H1 (cell line): Measurements from ENCODE around the gene PLP2. TPM values are rescaled to one million over a fixed set of nuclear protein-coding genes. Genes with fewer than 3 reads are reported as not detected.

Source experiments
- CBX5 ChIP-seq: fragments of 300-800, 300-1000 bp; sonication (generic); IDR thresholded peaks from 2 replicates; pipeline ENCODE4 v1.7.1; 2016; ENCODE audit warnings: antibody characterized with exemption, low read length, low read depth
- EP300 ChIP-seq, 2 experiments: IDR thresholded peaks; 1 replicate in 1 of 2; 2 replicates in 1 of 2; pipeline ENCODE4 v1.6.1; 2011 to 2012; ENCODE audit warnings: low read depth in 2 of 2, low read length in 2 of 2, mild to moderate bottlenecking in 2 of 2, borderline replicate concordance in 1 of 2, inconsistent platforms in 1 of 2, moderate library complexity in 1 of 2
- TEAD4 ChIP-seq: IDR thresholded peaks from 2 replicates; pipeline ENCODE4 v1.6.1; 2012; ENCODE audit warnings: low read depth, low read length, inconsistent platforms, mixed read lengths
- polyA plus RNA-seq, 7 experiments: library from polyadenylated mRNA; depleted of rRNA in 3 of 7; stranded (reverse) in 5 of 7; unstranded in 2 of 7; fragments of >200 nt in 5 of 7; fragments of 200-250 nt in 2 of 7; gene quantifications; 1 replicate in 5 of 7; 2 replicates in 1 of 7; 4 replicates in 1 of 7; pipeline versions ENCODE4 v1.2.1 to v1.2.3, GENCODE V29; 2011 to 2013; ENCODE audit warnings: missing spikeins in 2 of 7, mixed read lengths in 2 of 7
- total RNA-seq: library from RNA; stranded (reverse); fragmentation: NEBNext Ultra II Directional; extraction: Animal tissue kit (Norgen Biotek cat#: 25700); gene quantifications from 2 replicates; pipeline ENCODE4 v1.2.1, GENCODE V29; 2021
- TF ChIP-seq, protein P1 (sequence below): IDR thresholded peaks from 2 replicates; pipeline ENCODE4 v1.6.1; 2012; ENCODE audit warnings: inconsistent platforms
- TF ChIP-seq, protein P2 (sequence below): IDR thresholded peaks from 2 replicates; pipeline ENCODE4 v1.6.1; 2012; ENCODE audit warnings: low read length, inconsistent platforms
- TF ChIP-seq, protein P3 (sequence below): fragments of 300-600 bp; sonication (generic); IDR thresholded peaks from 2 replicates; pipeline ENCODE4 v1.7.1; 2012; ENCODE audit warnings: low read length, moderate library complexity, mild to moderate bottlenecking, inconsistent platforms; ENCODE audit not compliant: insufficient replicate concordance

PLP2 gene
- total and polyA plus RNA-seq, 2 of the 8 experiments (the other 6 are each of a cell fraction or from before 2014, with no cell fraction given) = 10.3 to 23.4 TPM

DNA sequence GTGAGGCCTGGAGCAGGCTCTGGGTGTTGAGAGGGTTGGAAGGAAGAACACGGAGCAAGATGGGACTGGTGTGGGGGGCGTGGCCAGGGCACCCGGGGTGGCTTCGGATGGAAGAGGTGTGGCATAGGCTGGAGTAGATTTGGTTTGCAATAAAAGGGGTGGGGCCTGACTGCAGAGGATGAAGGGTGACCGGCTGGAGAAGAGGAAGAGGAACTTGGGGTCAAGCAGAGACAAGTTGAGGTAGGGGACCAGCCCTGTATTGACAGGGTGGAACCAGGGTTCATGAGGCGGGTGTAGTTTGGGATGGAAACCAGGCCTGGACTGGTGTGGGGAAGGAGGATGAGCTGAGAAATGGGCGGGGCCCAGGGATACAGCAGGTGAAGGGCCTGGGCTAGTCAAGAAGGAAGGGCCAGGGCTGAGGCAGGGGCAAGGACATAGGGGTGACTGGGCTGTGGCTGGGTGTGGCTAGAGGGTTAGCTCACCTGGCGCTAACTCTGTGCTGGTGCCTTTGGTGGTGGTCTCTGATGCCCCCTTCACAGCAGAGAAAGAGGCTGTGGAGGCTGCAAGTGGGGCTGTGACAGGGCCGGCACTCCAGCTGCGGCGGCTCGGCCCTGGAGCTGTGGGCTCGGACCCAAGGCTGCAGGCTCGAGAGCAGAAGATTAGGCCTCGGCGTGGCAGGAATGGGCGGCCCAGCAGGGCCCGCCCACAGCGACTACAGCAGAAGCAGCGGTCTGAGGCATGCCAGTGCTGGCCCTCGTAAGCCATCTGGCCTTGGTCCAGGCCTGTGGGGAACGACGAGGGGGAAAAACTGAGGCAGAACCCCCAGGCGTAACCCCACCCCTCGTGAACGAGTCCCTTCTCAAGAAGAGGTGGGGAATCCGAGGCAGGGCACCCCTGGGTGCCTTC, 5.0 kb downstream of the PLP2 start (continued):
- TF ChIP-seq, protein P1, sequence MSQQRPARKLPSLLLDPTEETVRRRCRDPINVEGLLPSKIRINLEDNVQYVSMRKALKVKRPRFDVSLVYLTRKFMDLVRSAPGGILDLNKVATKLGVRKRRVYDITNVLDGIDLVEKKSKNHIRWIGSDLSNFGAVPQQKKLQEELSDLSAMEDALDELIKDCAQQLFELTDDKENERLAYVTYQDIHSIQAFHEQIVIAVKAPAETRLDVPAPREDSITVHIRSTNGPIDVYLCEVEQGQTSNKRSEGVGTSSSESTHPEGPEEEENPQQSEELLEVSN = no peak
- TF ChIP-seq CBX5 (no peak), TEAD4 (no peak), EP300 (IDR thresholded peaks at IDR 0.05; ENCODE audit: borderline replicate concordance in 1 of 2, low read depth in 2 of 2, low read length in 2 of 2) (no peak)
- TF ChIP-seq, protein P2, sequence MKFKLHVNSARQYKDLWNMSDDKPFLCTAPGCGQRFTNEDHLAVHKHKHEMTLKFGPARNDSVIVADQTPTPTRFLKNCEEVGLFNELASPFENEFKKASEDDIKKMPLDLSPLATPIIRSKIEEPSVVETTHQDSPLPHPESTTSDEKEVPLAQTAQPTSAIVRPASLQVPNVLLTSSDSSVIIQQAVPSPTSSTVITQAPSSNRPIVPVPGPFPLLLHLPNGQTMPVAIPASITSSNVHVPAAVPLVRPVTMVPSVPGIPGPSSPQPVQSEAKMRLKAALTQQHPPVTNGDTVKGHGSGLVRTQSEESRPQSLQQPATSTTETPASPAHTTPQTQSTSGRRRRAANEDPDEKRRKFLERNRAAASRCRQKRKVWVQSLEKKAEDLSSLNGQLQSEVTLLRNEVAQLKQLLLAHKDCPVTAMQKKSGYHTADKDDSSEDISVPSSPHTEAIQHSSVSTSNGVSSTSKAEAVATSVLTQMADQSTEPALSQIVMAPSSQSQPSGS = no peak
- TF ChIP-seq, protein P3, sequence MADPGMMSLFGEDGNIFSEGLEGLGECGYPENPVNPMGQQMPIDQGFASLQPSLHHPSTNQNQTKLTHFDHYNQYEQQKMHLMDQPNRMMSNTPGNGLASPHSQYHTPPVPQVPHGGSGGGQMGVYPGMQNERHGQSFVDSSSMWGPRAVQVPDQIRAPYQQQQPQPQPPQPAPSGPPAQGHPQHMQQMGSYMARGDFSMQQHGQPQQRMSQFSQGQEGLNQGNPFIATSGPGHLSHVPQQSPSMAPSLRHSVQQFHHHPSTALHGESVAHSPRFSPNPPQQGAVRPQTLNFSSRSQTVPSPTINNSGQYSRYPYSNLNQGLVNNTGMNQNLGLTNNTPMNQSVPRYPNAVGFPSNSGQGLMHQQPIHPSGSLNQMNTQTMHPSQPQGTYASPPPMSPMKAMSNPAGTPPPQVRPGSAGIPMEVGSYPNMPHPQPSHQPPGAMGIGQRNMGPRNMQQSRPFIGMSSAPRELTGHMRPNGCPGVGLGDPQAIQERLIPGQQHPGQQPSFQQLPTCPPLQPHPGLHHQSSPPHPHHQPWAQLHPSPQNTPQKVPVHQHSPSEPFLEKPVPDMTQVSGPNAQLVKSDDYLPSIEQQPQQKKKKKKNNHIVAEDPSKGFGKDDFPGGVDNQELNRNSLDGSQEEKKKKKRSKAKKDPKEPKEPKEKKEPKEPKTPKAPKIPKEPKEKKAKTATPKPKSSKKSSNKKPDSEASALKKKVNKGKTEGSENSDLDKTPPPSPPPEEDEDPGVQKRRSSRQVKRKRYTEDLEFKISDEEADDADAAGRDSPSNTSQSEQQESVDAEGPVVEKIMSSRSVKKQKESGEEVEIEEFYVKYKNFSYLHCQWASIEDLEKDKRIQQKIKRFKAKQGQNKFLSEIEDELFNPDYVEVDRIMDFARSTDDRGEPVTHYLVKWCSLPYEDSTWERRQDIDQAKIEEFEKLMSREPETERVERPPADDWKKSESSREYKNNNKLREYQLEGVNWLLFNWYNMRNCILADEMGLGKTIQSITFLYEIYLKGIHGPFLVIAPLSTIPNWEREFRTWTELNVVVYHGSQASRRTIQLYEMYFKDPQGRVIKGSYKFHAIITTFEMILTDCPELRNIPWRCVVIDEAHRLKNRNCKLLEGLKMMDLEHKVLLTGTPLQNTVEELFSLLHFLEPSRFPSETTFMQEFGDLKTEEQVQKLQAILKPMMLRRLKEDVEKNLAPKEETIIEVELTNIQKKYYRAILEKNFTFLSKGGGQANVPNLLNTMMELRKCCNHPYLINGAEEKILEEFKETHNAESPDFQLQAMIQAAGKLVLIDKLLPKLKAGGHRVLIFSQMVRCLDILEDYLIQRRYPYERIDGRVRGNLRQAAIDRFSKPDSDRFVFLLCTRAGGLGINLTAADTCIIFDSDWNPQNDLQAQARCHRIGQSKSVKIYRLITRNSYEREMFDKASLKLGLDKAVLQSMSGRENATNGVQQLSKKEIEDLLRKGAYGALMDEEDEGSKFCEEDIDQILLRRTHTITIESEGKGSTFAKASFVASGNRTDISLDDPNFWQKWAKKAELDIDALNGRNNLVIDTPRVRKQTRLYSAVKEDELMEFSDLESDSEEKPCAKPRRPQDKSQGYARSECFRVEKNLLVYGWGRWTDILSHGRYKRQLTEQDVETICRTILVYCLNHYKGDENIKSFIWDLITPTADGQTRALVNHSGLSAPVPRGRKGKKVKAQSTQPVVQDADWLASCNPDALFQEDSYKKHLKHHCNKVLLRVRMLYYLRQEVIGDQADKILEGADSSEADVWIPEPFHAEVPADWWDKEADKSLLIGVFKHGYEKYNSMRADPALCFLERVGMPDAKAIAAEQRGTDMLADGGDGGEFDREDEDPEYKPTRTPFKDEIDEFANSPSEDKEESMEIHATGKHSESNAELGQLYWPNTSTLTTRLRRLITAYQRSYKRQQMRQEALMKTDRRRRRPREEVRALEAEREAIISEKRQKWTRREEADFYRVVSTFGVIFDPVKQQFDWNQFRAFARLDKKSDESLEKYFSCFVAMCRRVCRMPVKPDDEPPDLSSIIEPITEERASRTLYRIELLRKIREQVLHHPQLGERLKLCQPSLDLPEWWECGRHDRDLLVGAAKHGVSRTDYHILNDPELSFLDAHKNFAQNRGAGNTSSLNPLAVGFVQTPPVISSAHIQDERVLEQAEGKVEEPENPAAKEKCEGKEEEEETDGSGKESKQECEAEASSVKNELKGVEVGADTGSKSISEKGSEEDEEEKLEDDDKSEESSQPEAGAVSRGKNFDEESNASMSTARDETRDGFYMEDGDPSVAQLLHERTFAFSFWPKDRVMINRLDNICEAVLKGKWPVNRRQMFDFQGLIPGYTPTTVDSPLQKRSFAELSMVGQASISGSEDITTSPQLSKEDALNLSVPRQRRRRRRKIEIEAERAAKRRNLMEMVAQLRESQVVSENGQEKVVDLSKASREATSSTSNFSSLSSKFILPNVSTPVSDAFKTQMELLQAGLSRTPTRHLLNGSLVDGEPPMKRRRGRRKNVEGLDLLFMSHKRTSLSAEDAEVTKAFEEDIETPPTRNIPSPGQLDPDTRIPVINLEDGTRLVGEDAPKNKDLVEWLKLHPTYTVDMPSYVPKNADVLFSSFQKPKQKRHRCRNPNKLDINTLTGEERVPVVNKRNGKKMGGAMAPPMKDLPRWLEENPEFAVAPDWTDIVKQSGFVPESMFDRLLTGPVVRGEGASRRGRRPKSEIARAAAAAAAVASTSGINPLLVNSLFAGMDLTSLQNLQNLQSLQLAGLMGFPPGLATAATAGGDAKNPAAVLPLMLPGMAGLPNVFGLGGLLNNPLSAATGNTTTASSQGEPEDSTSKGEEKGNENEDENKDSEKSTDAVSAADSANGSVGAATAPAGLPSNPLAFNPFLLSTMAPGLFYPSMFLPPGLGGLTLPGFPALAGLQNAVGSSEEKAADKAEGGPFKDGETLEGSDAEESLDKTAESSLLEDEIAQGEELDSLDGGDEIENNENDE = no peak
